ENCODE results near the gene ZNF57.
A peak's percentile ranks its signal among the peaks of the same experiment; 100 is the strongest.
"Not testable (repeated sequence)": the region's sequence is repeated elsewhere in the genome, so short reads cannot be mapped to it uniquely, and the experiment has no call there.

ZNF57 gene

DNA sequence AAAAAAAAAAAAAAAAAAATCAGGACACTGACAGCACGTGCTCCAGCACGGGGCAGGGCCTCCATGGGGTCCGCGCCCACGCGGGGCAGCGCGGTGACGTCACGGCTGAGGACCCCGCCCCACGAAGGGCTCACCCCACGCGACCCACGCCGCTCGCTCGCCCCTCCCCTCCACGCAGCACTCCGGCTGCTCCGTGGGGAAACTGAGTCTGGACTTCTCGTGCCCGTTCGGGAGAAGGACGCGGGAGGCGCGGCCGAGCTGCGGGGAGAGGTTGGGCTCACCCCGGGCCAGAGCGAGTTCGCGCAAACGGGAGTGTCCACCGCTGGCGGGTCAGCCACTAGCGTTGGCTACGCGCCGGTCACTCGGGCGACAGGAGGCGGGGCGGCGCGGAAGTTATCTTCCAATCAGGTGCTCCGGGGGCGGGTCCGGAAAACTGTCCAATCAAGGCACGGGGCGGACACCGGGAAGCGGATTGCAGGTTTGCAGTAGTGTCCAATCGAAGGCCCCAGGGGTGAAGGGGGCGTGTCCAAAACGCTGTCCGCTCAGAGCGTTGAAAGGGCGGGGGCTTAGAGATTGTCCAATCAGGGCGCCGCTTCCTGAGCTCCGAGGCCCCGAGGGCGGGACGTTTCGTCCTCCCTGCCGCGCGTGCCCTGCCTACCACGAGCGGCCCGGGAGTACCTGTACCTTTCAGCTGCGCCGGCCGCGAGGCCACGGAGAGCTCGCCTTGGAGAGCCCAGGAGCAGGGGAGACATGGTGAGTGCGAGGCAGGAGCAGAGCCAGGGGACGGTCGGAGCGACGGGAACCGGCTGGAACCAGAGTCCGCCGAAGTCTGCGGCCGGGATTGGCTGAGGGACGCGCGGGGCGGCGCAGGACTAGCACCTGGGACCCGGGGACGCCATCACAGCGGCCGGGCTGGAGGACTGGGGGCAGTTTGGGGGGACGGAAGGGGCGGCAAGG, at the start of gene ZNF57:
ZNF57 (plus strand) TSS at position 633 of the 957 bp plus-strand sequence; CDS start at position 751, 118 bp downstream.
- H3K4me3 ChIP-seq (ENCODE audit: low read depth, low read length) = peak within 1 kb of the TSS; percentile 91
- peak; percentile 95 for DNase-seq (ENCODE audit: low read depth)

DNA sequence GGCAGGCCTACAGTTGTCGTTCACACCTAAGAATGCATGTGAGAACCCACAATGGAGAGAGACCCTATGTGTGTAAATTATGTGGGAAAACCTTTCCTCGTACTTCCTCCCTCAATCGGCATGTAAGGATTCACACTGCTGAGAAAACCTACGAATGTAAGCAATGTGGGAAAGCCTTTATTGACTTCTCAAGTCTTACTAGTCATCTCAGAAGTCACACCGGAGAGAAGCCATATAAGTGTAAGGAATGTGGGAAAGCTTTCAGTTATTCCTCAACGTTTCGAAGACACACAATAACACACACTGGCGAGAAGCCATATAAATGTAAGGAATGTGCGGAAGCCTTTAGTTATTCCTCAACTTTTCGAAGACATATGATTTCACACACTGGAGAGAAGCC, 48.1 kb upstream of the ZNF57 start:
- no peak overlapping the region for H3K4me3 ChIP-seq (ENCODE audit: low read depth, low read length)
- DNase-seq (ENCODE audit: low read depth) = no peak

DNA sequence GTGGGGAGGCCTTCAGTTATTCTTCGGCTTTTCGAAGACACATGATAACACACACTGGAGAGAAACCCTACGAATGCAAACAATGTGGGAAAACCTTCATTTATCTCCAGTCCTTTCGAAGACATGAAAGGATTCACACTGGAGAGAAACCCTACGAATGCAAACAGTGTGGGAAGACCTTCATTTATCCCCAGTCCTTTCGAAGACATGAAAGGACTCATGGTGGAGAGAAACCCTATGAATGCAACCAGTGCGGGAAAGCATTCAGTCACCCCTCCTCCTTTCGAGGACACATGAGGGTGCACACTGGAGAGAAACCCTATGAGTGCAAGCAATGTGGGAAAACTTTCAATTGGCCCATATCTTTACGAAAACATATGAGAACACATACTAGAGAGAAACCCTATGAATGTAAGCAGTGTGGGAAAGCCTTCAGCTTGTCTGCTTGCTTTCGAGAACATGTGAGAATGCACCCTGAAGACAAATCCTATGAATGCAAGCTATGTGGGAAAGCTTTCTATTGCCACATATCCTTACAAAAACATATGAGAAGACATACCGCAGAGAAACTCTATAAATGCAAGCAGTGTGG, 47.6 kb upstream of the ZNF57 start:
- no peak overlapping the region for H3K4me3 ChIP-seq (ENCODE audit: low read depth, low read length)
- DNase-seq (ENCODE audit: low read depth) = no peak

DNA sequence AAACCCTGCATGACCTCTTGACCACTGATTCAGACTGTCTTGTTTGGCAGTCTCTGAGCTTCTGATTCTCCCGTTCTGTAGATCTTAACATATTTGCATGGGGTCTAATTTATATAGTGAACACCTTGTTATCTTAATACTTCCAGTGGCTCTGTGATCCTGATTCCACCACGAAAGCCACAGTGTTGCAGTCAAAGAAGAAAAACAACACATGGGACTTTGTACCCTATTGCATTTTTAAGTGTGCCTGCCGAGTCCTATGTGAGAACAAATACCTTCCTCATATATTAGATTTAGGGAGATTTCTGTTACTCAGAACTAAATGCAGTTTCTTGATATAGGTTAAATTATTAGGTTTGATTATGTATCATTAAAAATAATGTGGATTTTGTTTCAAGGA, 45.9 kb upstream of the ZNF57 start:
- DNase-seq (ENCODE audit: low read depth) = no peak
- H3K4me3 ChIP-seq (ENCODE audit: low read depth, low read length) = no peak overlapping the region

DNA sequence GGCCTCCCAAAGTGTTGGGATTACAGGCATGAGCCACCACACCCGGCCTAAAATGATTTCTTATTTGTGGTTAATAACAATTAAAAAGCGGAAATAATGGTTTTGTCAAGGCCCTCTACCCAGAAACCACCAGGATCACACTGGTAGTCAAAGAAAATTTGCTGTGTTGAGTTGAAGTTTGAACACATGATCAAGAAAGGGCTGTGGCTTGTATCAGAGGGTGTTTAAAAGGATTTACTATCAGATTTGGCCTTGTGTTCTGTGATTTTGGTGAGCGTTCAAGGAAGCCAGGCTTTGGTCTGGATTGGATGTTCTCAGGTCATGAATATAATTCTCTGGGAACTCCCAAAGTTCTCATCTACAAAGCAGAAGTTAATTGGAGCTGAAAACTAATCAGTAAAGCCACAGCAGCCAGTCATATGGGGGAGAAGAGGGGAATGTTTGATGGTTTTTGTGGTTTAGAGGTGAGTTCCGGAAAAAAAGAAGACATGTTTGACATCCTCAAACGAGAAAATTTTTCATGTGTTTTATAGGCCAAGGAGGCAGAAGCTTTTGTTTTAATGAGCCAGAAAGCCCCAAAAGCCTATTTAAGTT, 44.2 kb upstream of the ZNF57 start:
- no peak for DNase-seq (ENCODE audit: low read depth)
- no peak overlapping the region for H3K4me3 ChIP-seq (ENCODE audit: low read depth, low read length)

DNA sequence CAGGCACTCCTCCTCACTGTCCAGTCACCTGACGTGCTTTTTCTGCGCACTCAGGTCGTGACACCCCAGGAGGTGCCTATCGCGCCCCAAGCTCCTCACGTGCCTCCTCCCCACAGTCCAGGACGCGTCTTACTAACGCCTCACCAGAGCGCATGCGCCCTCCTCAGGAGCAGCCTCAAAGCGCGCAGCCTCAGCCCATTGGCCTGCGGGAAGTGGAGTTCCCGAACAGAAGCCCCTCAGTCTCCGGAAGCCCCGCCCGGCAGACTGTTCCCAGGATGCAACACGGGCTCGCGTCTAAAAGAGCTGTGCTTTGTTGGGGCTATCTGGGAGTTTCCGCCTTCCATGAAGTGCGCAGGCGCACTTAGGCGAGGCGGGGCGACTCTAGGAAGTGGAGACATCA, 41.9 kb upstream of the ZNF57 start:
- DNase-seq (ENCODE audit: low read depth) = no peak

DNA sequence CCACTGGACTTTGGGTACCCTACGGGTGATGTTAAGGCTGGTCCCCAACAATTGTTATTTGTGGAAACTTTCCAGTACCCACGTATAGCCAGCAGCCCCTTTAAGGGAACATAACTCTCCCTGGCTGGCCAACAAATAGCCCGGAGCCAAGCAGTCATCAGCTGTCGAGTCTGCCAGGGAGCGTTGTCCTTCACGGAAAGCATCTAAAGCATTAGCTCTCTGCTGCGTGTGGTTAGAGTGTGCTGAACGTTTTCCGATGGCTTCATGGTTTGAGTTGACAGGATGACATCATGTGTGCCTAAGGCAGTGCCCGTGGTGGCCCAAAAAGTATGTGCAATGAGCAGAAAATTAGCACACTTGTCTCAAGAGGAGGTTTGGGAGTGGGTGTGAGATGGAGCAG, 36.9 kb upstream of the ZNF57 start:
- DNase-seq (ENCODE audit: low read depth) = no peak
- no peak overlapping the region for H3K4me3 ChIP-seq (ENCODE audit: low read depth, low read length)

More for the DNA sequence above, 41.9 kb upstream of the ZNF57 start:
- no peak overlapping the region for H3K4me3 ChIP-seq (ENCODE audit: low read depth, low read length)

DNA sequence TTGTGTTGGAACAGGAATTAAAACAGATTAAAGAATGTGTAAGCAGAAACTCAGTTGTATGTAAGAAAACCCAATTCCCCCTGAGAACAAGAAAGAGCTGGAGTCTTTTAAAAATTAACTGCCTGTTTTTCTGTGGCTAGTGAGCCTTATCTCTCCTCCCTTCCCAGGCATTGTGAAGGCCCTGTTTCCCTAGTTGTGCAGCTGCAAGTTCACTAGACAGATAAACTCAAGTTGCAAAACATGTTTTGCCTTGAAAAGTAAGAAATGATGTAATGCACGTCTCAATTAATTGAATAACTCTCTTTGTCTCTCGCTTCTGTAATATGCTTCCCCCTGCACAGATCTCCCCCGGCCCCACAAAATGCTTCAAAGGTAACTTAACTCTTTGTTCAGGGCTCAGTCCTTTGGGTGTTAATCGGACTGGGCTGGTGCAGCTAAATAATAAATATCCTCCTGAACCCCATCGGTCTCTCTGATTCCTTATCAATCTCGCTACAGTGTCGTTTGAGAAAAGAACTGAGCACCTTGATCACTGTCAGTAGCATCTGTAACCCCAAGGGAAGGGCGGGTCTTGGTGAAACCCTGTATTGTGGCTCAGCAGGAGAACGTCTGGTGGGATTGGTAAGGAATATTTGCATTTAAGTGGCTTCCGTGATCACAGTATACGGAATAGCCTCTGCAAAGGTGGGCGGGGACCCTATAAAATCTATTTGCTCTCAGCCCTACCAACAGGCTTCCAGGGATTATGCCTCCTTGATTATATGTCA, 35.2 kb upstream of the ZNF57 start:
- no peak overlapping the region for H3K4me3 ChIP-seq (ENCODE audit: low read depth, low read length)
- DNase-seq (ENCODE audit: low read depth) = no peak

DNA sequence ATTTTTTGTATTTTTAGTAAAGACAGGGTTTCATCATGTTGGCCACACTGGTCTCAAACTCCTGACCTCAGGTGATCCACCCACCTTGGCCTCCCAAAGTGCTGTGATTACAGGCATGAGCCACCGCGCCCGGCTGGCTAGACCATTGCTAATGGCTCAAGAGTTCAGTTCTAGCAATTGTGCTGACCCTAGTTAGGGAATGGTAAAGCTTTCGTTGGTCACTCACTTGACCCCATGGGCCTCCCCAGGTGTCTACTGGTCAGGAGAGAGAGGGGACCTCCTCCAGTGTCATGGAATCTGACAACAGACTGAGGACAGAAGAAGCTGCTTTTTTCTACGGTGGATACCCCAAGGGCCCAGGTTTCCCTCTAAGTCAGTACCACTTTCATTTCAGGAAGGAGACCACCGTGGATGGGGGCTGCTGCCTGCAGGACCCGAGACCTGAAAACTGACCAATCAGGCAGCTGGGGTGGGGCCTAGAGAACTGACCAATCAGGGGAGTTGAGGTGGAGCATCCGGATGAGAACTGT, 34.2 kb upstream of the ZNF57 start:
- no peak overlapping the region for H3K4me3 ChIP-seq (ENCODE audit: low read depth, low read length)
- no peak for DNase-seq (ENCODE audit: low read depth)

DNA sequence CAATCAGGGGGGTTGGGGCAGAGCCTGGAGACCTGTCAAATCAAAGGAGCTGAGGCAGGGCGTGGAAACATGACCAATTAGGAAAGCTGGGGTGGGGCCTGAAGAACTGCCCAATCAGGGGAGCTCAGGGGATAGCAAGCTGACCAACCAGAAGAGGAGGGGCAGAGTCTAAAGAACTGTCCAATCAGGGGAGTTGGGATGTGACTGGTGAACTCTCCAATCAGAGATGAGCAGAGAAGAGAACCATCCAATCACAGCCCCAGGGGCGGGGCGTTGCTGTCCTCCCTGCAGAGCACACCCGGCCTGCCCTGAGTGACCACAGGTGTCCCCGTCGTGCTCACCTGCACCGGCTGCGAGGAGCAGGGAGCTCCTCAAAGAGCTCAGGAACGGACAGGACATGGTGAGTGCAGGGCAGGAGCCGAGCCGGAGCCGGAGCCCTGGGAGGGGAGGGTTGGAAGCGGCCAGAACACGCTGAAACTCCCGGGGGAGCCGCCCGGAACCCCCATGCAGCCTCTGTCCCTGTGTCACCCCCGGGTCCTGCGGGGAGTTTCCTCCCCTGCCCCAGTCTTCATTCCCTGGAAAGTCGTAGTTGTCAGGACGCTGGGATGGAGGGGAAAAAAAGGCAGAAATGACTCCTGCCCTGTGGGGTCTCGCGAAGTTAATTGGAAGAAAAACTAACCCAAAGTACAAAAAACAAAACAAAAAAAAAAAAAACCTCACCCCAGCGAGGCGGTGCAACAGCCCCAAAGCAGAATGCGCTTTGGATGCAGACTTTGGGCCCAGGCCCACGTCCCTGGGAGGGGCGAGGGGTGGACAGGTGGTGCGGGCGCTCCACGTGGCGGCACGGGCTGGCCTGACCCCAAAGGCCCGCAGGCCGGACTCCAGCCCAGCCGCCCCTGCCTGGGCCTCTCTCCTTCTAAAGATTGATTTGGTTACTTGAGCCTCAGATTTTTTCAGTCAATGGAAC, 33.4 kb upstream of the ZNF57 start, which contains the start of gene ZNF556:
ZNF556 (plus strand) TSS at position 311 of the 967 bp plus-strand sequence; CDS start at position 398, 87 bp downstream.
- peak within 1 kb of the TSS; percentile 45 for H3K4me3 ChIP-seq (ENCODE audit: low read depth, low read length)
- DNase-seq (ENCODE audit: low read depth) = no peak

DNA sequence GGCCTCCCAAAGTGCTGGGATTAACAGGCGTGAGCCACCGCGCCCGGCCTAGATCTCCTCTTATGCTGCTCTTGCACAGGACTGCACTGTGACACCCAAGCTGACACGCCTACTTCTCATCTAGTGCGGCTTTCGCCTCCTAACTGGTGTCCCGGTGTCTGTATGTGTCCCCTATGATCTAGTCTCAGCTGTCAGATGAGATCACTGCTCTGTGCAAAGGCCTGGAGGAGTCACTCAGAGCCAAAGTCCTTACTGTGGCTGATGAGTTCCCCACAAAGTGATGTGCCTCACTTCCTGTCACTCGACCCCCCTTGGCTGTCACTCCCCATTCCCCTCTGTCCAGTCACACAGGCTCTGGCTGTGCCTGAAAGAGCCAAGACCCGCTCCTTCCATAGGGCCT, 31.1 kb upstream of the ZNF57 start:
- no peak overlapping the region for H3K4me3 ChIP-seq (ENCODE audit: low read depth, low read length)
- DNase-seq (ENCODE audit: low read depth) = no peak

DNA sequence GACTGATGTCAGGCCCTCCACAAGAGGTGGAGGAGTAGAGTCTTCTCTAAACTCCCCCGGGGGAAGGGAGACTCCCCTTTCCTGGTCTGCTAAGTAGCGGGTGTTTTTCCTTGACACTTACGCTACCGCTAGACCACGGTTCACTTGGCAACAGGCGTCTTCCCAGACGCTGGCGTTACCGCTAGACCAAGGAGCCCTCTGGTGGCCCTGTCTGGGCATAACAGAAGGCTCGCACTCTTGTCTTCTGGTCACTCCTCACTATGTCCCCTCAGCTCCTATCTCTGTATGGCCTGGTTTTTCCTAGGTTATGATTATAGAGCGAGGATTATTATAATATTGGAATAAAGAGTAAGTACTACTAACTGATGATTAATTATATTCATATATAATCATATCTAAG, 28.6 kb upstream of the ZNF57 start:
- not testable (repeated sequence) for H3K4me3 ChIP-seq (ENCODE audit: low read depth, low read length); DNase-seq (ENCODE audit: low read depth)

DNA sequence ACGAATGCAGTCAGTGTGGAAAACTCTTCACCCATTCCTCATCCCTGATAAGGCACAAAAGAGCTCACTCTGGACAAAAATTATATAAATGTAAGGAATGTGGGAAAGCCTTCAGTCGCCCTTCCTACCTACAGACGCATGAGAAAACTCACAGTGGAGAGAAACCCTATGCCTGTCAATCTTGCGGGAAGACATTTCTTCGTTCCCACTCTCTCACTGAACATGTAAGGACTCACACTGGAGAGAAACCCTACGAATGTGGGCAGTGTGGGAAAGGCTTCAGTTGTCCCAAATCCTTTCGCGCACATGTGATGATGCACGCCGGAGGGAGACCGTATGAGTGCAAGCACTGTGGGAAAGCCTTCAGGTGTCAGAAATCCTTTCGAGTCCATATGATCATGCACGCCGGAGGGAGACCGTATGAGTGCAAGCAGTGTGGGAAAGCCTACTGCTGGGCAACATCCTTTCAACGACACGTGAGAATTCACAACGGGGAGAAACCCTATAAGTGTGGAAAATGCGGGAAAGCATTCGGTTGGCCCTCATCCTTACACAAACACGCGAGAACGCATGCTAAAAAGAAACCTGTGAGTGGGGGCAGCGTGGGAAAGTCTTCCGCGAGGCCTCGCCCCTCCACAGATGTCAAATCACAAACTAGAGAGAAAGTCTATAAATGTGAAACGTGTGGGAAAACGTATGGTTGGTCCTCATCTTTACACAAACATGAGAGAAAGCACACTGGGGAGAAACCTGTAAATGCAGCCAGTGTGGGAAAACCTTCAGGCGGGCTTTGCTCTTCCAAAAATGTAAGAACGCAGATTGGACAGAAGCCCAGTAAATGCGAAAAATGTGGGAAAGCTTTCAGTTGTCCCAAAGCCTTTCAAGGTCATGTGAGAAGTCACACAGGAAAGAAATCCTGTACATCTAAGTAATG, 23.1 kb upstream of the ZNF57 start:
- no peak for DNase-seq (ENCODE audit: low read depth)
- H3K4me3 ChIP-seq (ENCODE audit: low read depth, low read length) = no peak overlapping the region

DNA sequence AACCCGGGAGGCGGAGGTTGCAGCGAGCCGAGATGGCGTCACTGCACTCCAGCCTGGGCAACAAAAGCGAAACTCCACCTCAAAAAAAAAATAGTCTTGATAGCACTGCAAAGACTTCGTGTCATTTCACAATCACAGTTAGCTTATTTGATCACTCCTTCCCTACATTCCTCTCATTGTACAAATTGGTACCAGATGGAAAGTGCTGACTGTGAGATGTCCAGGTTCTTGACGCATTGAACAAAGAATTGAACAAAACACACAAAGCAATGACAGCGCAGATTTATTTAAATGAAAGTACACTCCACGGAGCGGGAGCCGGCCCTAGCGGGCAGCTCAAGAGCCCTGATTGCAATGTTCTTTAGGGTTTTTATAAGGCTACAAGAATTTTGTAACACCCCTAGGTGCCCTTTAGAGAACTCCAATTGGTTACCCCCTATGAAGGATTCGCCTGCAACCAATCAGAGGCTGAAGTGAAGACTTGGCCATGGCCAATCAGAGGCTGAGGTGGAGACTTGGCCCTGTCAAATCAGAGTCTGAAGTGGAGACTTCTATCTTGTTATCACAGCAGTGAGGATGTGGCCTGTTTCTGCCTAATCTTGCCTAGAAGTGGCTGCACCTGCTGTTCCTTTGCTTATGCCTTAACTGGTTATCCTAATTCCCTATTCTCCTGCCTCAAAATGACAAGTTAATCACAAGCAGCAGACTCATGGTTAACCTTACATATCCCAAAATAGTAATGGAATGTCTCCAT, 16.9 kb upstream of the ZNF57 start:
- DNase-seq (ENCODE audit: low read depth) = no peak

DNA sequence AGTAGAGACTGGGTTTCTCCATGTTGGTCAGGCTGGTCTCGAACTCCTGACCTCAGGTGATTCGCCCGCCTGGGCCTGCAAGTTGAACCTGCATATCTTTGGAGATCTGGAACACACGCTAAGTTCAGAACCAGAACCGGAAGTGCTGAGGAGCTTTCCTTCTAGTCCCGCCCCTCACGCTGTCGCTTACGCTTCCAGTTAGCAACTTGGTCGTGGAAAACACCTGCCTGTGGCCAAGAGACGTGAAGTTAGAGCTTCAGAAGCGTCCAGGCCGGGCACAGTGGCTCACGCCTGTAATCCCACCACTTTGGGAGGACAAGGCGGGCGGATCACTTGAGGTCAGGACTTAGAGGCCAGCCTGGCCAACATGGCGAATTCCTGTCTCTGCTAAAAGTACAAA, 15.0 kb upstream of the ZNF57 start:
- no peak overlapping the region for H3K4me3 ChIP-seq (ENCODE audit: low read depth, low read length)
- DNase-seq (ENCODE audit: low read depth) = no peak

More for the DNA sequence above, 16.9 kb upstream of the ZNF57 start:
- H3K4me3 ChIP-seq (ENCODE audit: low read depth, low read length) = no peak overlapping the region

DNA sequence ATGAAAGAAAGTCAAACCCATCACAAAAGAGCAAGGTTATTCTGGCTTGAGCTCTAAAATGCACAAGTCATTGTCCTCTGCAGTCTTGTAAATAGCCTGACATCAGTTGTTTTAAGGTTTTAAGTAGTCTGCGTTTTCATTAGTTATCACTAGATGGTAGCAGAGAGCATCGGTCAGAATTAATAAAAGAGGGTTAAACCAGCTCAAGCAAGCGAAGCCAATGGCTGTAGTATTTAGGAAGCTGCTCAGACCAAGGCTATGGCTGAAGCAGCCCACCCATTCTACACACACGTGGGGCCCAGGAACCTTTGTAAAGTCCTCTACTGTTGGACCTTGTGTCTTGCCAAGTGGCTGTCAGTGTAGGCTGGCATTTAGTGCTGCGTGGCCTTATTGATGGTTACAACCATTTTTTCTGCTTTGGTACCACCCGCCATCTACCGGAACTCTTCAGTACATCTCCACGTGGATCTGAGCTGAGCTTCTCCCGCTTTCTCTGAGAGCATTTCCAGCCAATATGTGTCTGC, 13.3 kb upstream of the ZNF57 start:
- DNase-seq (ENCODE audit: low read depth) = no peak
- H3K4me3 ChIP-seq (ENCODE audit: low read depth, low read length) = no peak overlapping the region

Data from skeletal muscle cell (primary cell).